ENCODE results near the gene C2CD2. TPM values are rescaled to one million over a fixed set of nuclear protein-coding genes. Genes with fewer than 3 reads are reported as not detected.

C2CD2 gene
- polyA plus RNA-seq, 1 donor (not counting 4 experiments of a cell fraction or from before 2014, with no cell fraction given): 39.9 TPM

DNA sequence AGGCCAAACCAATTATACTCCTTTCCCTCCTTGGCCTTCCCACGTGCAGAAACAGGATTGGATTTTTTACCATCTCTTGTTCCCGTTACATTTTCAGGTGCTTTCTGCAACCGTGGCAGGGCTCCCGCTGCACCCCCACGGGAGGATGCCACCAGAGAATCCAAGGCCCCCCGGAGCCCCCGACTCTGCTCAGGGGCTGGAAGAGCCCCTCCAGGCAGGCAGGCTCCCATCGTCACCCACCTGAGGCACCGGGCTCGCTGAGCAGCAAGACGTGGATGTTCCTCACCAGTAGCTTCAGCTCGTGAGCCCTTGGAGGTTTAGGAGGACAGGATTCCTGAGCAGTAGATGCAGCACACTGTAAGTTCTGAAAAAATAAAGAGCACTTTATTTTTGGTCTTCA, 39.5 kb downstream of the C2CD2 start:
- no peak for TF ChIP-seq EZH2 (IDR thresholded peaks at IDR 0.05; ENCODE audit: low read length)
- TF ChIP-seq, protein P1, sequence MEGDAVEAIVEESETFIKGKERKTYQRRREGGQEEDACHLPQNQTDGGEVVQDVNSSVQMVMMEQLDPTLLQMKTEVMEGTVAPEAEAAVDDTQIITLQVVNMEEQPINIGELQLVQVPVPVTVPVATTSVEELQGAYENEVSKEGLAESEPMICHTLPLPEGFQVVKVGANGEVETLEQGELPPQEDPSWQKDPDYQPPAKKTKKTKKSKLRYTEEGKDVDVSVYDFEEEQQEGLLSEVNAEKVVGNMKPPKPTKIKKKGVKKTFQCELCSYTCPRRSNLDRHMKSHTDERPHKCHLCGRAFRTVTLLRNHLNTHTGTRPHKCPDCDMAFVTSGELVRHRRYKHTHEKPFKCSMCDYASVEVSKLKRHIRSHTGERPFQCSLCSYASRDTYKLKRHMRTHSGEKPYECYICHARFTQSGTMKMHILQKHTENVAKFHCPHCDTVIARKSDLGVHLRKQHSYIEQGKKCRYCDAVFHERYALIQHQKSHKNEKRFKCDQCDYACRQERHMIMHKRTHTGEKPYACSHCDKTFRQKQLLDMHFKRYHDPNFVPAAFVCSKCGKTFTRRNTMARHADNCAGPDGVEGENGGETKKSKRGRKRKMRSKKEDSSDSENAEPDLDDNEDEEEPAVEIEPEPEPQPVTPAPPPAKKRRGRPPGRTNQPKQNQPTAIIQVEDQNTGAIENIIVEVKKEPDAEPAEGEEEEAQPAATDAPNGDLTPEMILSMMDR (optimal IDR thresholded peaks at IDR 0.05 in 1 of 3, IDR thresholded peaks at IDR 0.05 in 1 of 3, conservative IDR thresholded peaks at IDR 0.05 in 1 of 3; ENCODE audit: extremely low read depth in 1 of 3, insufficient read depth in 2 of 3, low read length in 3 of 3): no peak
- Histone ChIP-seq H4K20me1 (ENCODE audit: control insufficient read depth, extremely low read depth, insufficient read depth, low read length) (no peaks in the 10 kb centered on the region), H3K27ac (ENCODE audit: control insufficient read depth, insufficient read depth, low read length) (no peak overlapping the region), H3K9me1 (ENCODE audit: control insufficient read depth, extremely low read depth, insufficient read depth, low read length) (no peaks in the 10 kb centered on the region), H3K36me3 (ENCODE audit: control insufficient read depth in 2 of 2, extremely low read depth in 1 of 2, insufficient read depth in 2 of 2, low read length in 2 of 2) (peaks cover 33 to 38% of the 10 kb centered on the region in 2 experiments), H3K9me3 (ENCODE audit: control insufficient read depth, low read depth, low read length) (no peaks in the 10 kb centered on the region), H3K4me1 (ENCODE audit: control insufficient read depth, extremely low read depth, insufficient read depth, low read length) (no peaks in the 10 kb centered on the region), H3K4me2 (ENCODE audit: control insufficient read depth, extremely low read depth, insufficient read depth, low read depth, low read length) (no peak overlapping the region), H3K27me3 (ENCODE audit: control insufficient read depth, extremely low read depth, insufficient read depth, low read length) (no peaks in the 10 kb centered on the region), H3K9ac (ENCODE audit: control insufficient read depth, extremely low read depth, insufficient read depth, low read length) (no peak overlapping the region), H3K4me3 (ENCODE audit: control insufficient read depth in 2 of 3, extremely low read depth in 1 of 3, insufficient read depth in 2 of 3, low read depth in 1 of 3, low read length in 3 of 3) (no peak overlapping the region), H2AFZ (ENCODE audit: control insufficient read depth, low read length) (no peak overlapping the region), H3K79me2 (ENCODE audit: control insufficient read depth, insufficient read depth, low read length) (peaks cover 2% of the 10 kb centered on the region)
- FAIRE-seq (no peak), DNase-seq (ENCODE audit: low read depth, low spot score) (no peak)
- dilution Hi-C loops (cut with MboI; ENCODE audit: extremely low pct_ligation_motif_present, low sequenced_read_pairs): no loop called here

GRCh38 chr21:41913230-41913629, 40.6 kb downstream of the C2CD2 start:
- Histone ChIP-seq H3K36me3 (ENCODE audit: control insufficient read depth in 2 of 2, extremely low read depth in 1 of 2, insufficient read depth in 2 of 2, low read length in 2 of 2) (peaks cover 35 to 36% of the 10 kb centered on the region in 2 experiments), H3K9ac (ENCODE audit: control insufficient read depth, extremely low read depth, insufficient read depth, low read length) (no peak overlapping the region), H3K79me2 (ENCODE audit: control insufficient read depth, insufficient read depth, low read length) (no peaks in the 10 kb centered on the region), H3K9me3 (ENCODE audit: control insufficient read depth, low read depth, low read length) (no peaks in the 10 kb centered on the region), H2AFZ (ENCODE audit: control insufficient read depth, low read length) (no peak overlapping the region), H3K27me3 (ENCODE audit: control insufficient read depth, extremely low read depth, insufficient read depth, low read length) (no peaks in the 10 kb centered on the region), H3K4me1 (ENCODE audit: control insufficient read depth, extremely low read depth, insufficient read depth, low read length) (no peaks in the 10 kb centered on the region), H3K9me1 (ENCODE audit: control insufficient read depth, extremely low read depth, insufficient read depth, low read length) (no peaks in the 10 kb centered on the region), H3K4me3 (ENCODE audit: control insufficient read depth in 2 of 3, extremely low read depth in 1 of 3, insufficient read depth in 2 of 3, low read depth in 1 of 3, low read length in 3 of 3) (no peak overlapping the region), H3K4me2 (ENCODE audit: control insufficient read depth, extremely low read depth, insufficient read depth, low read depth, low read length) (no peak overlapping the region), H4K20me1 (ENCODE audit: control insufficient read depth, extremely low read depth, insufficient read depth, low read length) (no peaks in the 10 kb centered on the region), H3K27ac (ENCODE audit: control insufficient read depth, insufficient read depth, low read length) (no peak overlapping the region)
- dilution Hi-C loops (cut with MboI; ENCODE audit: extremely low pct_ligation_motif_present, low sequenced_read_pairs): no loop called here
- no peak for DNase-seq (ENCODE audit: low read depth, low spot score)
- no peak for FAIRE-seq
- TF ChIP-seq, protein P1 (optimal IDR thresholded peaks at IDR 0.05 in 1 of 3, IDR thresholded peaks at IDR 0.05 in 1 of 3, conservative IDR thresholded peaks at IDR 0.05 in 1 of 3; ENCODE audit: extremely low read depth in 1 of 3, insufficient read depth in 2 of 3, low read length in 3 of 3): no peak
- TF ChIP-seq EZH2 (IDR thresholded peaks at IDR 0.05; ENCODE audit: low read length): no peak
